Measurements from ENCODE around the gene PRR14.
A peak's percentile ranks its signal among the peaks of the same experiment; 100 is the strongest.

The PRR14 gene

DNA sequence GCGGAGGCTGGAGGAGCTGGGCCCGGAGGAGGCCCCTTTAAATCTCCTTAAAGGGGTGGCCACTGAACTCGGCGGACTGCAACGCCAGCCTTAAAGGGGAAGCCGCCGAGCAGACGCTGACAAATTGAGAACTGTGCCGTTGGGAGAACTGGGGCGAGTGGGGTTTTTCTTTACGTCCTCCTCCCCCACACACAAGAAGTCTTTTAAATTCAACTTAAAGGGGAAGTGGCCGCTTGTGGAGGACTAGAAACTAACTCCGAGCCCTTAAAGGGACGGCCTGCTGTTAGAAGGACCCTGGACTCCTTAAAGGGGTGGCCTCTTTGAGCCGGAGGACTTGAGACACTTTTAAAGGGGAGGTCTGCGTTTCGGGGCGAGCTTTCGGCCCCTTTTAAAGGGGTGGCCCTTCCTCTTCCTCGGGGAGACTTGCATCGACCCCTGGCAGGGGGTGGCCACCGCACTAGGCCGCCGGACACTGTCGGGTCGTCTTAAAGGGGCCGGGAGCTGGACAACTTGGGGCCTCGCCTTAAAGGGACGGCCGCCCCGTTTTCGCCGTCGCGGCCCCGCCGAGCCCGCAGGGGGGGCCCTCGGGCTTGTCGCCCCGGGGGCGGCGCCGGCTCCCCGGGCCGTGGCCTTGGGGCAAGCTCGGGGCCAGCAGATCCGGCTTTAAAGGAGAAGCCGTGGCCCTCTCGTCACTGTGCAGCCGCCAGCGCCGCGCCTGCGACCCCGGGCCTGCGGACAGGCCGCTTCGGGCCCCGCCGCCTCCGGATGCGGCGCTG lies 8.2 kb downstream of the PRR14 start:
- DNase-seq (ENCODE audit: low spot score) (peak; percentile 91), FAIRE-seq (peak; percentile 73)

DNA sequence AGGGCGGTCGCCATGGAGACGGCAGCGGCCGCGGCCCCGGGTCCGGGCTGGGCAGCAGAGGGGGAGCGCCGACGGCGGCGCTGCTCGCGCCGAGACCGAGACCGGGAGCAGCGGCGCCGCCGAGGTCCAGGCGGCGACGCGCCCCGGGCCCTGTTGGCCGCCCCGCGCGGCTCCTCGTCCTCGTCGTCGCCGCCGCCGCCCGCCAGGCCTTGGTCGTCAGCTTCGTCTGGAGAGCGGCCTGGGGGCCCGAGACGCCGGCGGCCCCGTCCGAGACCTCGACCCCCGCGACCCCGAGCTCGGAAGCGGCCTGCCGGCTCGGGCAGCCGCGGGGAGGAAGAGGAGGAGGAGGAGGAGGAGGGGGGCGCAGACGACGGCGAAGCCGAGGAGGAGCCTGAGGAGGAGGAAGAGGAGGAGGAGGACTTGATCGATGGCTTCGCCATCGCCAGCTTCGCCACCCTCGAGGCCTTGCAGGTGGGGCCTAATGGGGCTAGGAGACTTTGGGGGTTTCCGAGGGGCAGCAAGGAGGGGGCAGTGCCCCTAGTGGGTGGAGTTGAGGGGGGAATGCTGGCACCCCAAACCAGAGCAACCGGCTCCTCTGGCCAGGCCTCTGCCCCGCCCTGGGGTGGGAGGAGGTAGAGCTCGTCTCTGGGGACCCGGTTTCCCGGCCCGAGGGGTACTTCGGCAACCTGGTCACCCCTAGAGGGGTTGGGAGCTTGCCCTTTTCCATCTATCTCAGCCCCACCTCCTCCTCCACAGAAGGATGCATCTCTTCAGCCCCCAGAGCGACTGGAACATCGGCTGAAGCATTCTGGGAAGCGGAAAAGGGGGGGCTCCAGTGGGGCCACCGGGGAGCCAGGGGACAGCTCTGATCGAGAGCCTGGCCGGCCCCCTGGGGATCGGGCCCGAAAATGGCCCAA lies 9.0 kb downstream of the PRR14 start:
- FAIRE-seq: no peak
- no peak for DNase-seq (ENCODE audit: low spot score)

DNA sequence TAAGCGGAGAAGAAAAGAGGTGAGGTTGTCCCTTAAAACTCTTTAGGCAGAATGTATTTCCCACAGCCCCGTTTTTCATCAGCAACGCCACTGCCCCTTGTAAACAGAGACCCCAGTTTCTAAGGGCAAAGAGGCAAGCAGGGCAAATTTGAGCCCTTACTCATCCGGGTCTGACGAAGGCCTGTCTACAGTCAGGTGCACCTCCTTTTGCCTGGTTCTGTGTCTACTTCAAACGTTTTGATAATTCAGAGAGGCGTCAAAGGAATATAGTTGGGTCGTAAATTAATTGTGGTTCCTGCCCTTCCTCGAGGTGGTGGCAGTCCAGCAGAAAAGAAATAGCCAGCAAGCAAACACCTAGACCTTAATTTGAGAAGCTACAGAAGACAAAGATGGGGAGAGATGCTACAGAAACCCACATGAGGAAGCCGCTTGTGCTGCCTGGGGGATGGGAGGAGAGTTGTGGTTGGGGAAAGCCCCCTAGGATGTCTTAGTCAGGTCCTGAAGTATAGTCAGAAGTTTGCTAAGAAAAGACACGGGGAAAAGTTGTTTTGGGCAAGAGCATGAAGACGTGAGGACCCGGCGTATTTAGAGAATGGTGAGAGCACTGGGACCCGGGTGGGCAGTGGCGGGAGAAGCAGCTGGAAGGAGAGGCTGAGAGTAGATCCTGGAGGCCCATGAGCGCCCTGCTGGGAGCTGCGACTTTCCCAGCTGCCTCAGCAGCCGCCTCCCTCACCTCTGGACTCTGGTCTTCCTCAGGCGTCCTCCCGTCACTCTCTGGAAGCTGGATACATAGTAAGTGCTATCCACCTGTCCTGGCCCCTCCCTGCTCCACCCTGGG lies 9.9 kb downstream of the PRR14 start:
- DNase-seq (ENCODE audit: low spot score) (peak; percentile 34), FAIRE-seq (no peak)

DNA sequence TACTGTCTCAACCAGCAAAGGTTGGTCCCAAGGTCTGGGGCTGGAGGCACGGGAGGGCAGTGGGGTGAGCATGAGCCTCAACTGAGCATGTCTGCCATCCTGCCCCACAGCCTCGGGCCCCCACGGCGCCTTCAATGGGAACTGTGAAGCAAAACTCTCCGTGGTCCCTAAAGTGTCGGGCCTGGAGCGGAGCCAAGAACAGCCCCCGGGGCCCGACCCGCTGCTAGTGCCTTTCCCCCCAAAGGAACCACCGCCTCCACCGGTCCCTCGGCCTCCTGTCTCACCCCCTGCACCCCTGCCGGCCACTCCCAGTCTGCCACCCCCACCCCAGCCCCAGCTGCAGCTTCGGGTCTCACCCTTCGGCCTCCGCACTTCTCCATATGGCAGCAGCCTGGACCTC lies 11.7 kb downstream of the PRR14 start:
- no peak for FAIRE-seq
- no peak for DNase-seq (ENCODE audit: low spot score)

GRCh38 chr16:30663038-30663437 lies 12.3 kb downstream of the PRR14 start:
- FAIRE-seq: no peak

DNA sequence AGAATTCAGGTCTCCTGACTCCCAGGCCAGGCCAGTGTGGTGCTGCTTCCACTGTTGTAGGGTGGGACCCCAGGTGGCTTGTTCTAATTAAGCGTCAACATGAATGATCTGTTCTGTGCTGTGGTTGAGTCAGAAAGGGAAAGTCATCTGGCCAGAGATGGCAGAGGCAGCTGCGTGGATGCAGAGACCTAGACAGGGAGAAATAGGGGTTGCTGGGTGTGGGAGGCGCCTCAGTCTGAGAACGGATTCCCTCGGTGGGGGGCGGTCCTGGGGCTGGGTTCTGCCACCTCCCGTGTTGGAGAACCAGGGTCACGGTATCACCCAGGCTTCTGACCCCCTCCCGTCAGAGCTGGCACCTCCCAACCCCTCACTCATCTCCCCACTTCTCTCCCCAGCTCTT lies 13.1 kb downstream of the PRR14 start:
- no peak for FAIRE-seq
- DNase-seq (ENCODE audit: low spot score): no peak

More at GRCh38 chr16:30663038-30663437, 12.3 kb downstream of the PRR14 start:
- DNase-seq (ENCODE audit: low spot score): no peak

- no peak for DNase-seq (ENCODE audit: low spot score)
Observed at GRCh38 chr16:30664616-30665109, 13.9 kb downstream of the PRR14 start.

DNA sequence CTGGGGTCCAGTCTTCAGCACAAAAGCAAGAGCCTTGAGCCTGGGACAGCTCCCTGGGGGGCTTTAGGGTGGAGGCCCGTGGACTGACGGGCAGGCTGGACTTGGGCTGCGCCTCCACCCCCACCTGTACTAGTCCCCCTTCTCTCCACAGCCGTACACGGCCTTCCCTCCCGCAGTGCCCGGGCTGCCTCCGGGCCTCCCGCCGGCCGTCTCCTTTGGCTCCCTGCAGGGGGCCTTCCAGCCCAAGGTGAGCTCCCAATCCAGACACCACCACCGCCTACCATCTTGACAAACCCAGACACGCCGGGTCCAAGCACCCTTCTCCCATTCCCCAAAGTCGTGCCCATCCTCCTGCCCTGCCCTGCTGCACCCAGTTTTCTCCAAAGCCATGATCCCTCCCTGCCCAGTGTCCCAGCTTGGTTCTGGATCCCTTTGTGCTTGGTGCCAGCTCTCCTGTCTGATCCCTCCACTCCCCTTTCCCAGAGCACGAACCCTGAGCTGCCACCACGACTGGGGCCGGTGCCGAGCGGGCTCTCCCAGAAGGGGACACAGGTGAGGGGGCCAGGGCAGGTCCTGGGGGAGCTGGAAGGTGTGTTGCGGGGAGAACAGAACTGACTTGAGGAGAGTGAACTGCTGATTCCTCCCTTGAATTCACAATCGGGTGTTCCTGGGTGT lies 14.5 kb downstream of the PRR14 start:
- FAIRE-seq (no peak), DNase-seq (ENCODE audit: low spot score) (no peak)

More at GRCh38 chr16:30664616-30665109, 13.9 kb downstream of the PRR14 start:
- FAIRE-seq: no peak

- FAIRE-seq (no peak), DNase-seq (ENCODE audit: low spot score) (no peak)
Observed at GRCh38 chr16:30665830-30666190, 15.1 kb downstream of the PRR14 start.

DNA sequence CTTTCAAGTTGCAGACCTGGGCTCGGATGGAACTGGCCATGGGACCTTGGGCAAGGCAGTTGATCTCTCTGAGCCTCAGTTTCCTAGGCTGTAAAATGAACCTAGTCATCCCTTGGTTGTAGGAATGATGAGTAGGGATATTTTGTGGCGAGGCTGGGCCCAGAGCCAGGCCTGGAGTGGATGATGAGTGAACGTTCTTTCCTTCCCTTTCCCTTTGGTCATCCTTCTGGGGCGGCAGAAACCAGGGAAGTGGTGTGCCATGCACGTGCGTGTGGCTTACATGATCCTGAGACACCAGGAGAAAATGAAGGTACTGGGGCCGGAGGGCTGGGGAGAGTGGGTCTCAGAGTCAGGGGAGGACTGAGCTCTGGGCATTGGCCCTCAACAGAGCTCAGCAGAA lies 15.9 kb downstream of the PRR14 start:
- no peak for FAIRE-seq
- no peak for DNase-seq (ENCODE audit: low spot score)

DNA sequence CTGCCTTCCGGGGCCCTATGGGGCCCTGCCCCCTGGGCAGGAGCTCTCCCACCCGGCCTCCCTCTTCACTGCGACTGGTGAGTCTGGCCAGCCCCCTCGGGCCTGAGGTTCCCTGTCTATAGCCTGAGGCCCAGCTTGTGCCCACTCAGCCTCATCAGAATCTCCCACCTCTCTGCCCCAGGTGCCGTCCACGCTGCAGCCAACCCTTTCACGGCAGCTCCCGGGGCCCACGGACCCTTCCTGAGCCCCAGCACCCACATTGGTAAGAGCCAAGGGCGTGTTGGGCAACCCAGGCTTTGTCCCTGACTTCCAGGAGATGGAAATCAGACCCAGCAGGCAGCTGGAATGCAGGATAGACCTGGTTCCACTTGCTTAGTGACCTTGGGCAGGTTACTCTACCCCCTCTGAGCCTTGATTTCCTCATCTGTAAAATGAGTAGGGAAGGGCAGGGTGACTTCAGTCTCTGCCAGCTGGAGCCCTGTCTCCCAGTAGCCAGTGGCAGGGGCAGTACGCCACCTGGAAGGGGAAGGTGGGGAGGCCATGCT lies 16.7 kb downstream of the PRR14 start:
- no peak for DNase-seq (ENCODE audit: low spot score)
- no peak for FAIRE-seq

- FAIRE-seq: no peak
Observed at GRCh38 chr16:30668393-30668792, 17.6 kb downstream of the PRR14 start.

DNA sequence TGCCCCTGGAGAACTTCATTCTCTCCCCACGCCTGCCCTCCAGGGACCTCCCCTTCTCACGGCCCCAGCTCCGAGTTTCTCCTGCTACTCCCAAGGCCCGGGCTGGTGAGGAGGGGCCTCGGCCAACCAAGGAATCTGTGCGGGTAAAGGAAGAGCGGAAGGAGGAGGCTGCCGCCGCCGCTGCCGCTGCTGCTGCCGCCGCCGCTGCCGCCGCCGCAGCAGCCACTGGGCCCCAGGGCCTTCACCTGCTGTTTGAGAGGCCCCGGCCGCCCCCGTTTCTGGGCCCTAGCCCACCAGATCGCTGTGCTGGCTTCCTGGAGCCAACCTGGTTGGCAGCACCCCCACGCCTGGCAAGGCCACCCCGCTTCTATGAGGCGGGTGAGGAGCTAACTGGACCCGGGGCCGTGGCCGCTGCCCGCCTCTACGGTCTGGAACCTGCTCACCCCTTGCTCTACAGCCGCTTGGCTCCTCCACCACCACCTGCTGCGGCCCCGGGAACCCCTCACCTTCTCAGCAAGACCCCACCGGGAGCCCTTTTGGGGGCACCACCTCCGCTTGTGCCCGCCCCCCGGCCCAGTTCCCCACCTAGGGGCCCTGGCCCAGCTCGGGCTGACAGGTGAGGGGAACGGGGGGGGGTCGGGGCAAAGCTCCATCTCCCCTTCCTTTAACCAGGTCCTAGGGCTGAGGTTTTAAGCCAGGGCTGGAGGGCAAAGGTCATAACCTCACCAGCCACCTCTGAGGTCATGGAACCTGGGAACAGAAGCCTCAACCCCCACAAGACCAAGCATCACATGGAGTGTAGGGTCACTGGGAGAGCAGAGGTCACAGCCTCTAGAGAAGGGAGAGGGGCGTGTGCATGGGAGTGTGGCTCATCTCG lies 18.5 kb downstream of the PRR14 start:
- FAIRE-seq (no peak), DNase-seq (ENCODE audit: low spot score) (no peak)

More at GRCh38 chr16:30668393-30668792, 17.6 kb downstream of the PRR14 start:
- no peak for DNase-seq (ENCODE audit: low spot score)

GRCh38 chr16:30669903-30670824 lies 19.4 kb downstream of the PRR14 start:
- FAIRE-seq (no peak), DNase-seq (ENCODE audit: low spot score) (no peak)

DNA sequence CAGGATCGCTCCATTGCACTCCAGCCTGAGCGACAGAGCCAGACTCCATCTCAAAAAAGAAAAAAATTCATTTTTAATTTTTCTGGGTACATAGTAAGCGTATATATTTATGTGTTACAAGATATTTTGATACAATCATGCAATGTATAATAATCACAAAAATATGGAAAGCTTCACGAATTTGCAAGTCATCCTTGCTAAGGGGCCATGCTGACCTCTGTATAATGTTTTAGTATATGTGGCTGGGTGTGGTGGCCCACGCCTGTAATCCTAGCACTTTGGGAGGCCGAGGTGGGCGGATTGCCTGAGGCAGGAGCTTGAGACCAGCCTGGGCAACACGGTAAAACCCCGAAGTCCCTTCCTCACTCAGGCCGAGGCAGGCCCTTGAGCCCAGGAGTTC lies 24.4 kb downstream of the PRR14 start:
- DNase-seq (ENCODE audit: low spot score): no peak
- FAIRE-seq: no peak

GRCh38 chr16:30677931-30678585 lies 27.3 kb downstream of the PRR14 start:
- FAIRE-seq (no peak), DNase-seq (ENCODE audit: low spot score) (no peak)

DNA sequence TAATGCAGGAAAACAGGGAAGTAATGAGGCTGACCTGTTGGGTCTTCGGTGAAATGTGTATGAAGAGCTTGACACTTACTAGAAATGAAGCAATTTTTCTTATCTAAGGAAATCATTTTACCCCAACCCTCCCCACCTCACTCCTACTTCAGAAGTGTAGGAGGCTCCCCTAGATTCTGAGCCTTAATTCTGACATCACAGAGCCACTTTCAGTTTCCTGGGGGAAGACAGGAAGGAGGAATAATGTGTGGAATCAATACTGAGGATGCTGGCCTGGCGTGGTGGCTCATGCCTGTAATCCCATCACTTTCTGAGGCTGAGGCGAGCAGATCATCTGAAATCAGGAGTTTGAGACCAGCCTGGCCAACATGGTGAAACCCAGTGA lies 27.8 kb downstream of the PRR14 start:
- FAIRE-seq (no peak), DNase-seq (ENCODE audit: low spot score) (no peak)

DNA sequence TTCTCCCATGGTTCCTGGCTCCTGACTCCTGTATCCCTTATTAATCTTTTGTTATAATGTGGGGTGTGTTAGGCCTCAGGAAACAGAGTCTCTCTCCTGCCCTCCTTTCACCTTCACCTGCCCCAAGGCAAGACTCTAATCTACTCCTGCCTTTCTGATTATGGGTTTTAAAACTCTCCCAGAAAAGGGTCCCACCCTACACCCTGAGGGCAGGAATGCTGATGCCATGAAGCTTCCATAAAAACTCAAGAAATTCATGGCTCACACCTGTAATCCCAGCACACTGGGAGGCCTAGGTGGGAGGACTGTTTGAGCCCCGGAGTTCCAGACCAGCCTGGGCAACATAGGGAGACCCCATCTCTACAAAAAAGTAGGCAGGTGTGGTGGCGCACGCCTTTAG lies 29.6 kb downstream of the PRR14 start:
- DNase-seq (ENCODE audit: low spot score) (no peak), FAIRE-seq (no peak)
